AG10803 (cell line): ENCODE results near the gene ASPDH.

Source experiments
- DNase-seq: peaks from one replicate; pipeline ENCODE4 v3.0.0; 2010; ENCODE audit warnings: low read depth
- H3K4me3 ChIP-seq: 2 replicates; pipeline ENCODE4 v1.5.1; 2011; ENCODE audit warnings: mild to moderate bottlenecking, low read length, control low read depth
- TF ChIP-seq, protein P1 (sequence below): conservative IDR thresholded peaks from 2 replicates; pipeline ENCODE4 v1.5.1; 2011; ENCODE audit warnings: mild to moderate bottlenecking, low read length, control low read depth, inconsistent platforms

Gene ASPDH

DNA sequence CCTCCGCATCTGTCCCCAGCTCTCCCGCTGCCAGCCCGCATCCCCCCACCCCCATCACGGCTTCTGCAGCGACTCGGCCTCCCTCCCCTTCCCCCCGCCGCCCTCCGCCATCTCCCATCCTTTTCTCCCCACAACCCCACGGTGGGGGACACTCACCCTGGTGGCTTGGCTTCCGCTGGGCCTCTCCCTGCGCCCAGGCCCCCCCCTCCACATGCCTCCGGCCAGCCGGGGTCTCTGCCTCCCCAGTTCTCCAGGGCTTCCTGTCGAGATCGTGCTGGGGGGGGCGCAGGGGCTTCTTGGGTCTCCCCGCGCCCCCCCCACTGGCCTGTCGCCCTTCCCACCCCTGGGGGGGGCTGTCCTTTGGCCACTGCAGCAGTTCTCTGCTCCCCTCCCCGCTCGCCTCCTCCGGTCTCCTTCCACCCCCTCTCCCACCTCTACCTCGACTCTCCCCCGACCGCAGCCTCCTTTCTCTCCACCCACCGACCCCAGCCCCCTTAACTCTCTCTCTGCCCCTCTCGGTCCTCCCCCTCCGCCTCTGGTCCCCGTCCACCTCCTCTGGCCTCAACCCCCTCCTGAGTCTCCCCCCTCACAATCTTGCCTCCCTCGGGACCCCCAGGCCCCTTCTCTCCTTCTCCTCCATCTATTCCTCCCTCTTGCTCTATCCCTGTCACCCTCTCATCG is 37.5 kb upstream of the ASPDH start:
- TF ChIP-seq, protein P1, sequence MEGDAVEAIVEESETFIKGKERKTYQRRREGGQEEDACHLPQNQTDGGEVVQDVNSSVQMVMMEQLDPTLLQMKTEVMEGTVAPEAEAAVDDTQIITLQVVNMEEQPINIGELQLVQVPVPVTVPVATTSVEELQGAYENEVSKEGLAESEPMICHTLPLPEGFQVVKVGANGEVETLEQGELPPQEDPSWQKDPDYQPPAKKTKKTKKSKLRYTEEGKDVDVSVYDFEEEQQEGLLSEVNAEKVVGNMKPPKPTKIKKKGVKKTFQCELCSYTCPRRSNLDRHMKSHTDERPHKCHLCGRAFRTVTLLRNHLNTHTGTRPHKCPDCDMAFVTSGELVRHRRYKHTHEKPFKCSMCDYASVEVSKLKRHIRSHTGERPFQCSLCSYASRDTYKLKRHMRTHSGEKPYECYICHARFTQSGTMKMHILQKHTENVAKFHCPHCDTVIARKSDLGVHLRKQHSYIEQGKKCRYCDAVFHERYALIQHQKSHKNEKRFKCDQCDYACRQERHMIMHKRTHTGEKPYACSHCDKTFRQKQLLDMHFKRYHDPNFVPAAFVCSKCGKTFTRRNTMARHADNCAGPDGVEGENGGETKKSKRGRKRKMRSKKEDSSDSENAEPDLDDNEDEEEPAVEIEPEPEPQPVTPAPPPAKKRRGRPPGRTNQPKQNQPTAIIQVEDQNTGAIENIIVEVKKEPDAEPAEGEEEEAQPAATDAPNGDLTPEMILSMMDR: no peak
- DNase-seq: no peak
- no peak overlapping the region for H3K4me3 ChIP-seq

DNA sequence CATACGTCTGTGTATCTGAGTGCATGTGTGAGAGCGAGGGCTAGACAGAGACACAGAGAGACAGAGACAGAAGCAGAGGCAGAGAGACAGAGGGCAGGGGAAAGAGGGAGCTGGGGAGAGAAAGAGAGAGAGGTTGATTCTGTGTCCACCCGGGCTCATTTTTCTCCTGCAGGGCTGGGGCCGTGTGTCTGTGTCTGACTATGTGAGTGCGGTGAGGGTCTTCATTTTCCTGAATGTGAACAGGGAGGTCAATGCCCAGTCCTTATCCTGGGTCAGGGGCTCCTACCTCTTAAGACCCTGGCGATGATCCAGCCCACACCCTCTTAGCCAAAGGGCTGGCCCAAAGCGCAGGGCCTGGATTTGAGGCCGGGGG is 36.9 kb upstream of the ASPDH start:
- no peak overlapping the region for H3K4me3 ChIP-seq
- no peak for DNase-seq
- TF ChIP-seq, protein P1: no peak

DNA sequence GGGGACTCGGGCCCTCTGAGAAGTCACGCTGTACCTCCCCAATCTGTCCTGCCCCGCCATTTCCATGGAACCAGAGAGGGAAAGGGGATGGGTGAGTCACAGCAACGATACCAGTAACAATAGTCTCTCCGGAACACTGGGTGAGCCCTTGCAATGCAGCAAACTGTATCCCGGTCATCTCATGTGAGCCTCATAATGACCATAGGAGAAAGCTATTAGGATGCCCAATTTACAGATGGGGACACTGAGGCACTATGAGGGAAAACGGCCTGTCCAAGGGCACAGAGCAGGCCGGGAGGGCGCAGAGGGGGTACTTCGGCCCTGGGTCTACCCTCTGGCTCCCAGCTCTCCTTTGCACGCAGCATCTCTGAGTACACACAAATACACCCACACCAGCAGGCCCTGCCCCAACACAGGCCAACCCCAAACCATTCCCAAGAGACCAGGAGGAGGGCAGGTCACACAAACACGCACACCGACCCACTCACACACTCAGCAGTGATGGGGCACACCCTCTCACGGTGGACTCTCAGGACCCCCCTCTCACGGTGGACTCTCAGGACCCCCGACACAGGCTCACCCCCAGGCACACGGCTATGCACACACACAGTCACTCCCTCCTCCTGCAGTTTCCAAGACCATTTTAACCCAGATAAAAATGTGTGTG is 36.3 kb upstream of the ASPDH start:
- TF ChIP-seq, protein P1: no peak
- no peak overlapping the region for H3K4me3 ChIP-seq

DNA sequence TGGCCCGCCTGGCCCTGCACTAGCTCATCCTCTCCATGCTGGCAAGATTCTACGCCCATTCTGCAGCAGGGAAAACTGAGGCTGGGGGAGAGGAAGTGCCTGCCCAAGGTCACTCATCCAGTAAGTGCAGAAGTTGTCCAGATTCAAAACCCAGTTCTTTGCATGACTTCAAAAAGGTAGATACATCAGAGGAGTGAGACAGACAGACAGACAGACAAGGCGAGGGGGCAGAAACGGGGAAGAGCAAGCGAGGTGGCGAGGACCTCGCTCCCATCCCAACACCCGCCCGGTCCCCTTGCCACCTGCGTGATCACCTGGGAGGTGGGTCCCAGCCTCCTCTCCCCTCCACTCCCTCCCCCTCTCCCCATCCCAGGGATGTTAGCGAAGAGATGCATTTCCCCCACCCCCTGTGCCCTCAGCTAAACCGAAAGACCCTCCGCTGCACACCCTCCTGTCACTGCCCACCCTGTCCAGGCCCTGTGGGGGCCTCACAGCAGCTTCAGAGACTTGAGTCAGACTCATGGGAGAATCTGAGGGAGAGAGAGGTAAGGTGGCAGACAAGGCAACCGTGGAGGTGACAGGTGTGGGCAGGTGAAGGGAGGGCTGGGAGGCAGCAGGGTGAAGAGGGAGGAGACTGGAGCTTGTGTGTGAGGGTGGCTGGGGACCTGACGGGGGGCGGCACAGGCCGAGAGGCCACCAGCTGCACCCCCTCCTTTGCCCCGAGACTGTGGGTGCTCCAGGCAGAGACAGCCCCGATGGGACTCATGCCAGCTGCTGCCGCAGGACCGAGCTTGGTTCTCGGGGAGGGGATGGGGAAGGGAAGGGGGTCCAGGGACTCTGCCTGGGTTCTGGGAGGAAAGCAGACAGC is 35.6 kb upstream of the ASPDH start:
- no peak overlapping the region for H3K4me3 ChIP-seq
- DNase-seq: no peak
- TF ChIP-seq, protein P1: no peak

More for the DNA sequence above, 36.3 kb upstream of the ASPDH start:
- DNase-seq: no peak

DNA sequence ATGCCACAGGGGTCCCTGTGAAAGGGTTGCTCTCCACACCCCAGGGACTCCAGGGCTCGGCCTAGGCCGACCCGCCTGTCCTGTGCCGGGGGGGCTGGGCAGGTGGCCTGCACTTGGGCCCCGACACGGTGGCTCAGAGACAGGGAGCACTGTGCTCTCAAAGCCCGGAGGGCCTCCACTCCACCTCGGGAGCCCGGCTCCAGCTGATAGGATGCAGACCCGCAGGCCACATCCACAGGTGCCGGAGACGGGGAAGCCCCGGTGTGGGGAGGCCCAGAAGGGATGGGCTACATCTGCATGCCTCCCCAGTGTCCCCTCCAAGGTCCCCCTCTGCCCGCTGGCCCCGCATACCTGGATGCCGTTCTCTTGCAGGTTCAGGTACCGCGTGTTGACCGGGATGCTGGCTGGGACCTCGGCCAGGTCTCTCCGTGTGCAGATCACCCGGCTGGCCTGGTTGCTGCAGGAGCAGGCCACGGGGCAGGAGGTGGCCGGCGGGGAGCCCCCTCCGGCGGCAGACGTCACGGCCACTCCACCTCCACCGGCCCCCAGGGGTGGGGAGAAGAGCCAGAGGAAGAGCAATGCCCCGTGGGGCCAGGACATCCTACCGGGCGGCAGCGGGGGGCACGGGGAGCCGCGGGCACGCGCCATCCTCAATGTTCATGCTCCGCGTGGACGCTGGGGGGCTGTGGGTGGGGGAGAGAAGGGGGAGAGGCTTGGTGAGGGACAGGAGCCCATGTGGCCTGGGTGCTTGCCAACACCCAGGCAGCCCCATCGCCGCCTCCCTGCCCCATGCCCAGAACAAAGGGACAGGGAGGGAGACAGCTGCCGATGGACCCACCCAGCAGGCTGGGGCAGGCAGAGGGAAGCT is 34.7 kb upstream of the ASPDH start:
- TF ChIP-seq, protein P1: no peak
- DNase-seq: no peak
- no peak overlapping the region for H3K4me3 ChIP-seq

DNA sequence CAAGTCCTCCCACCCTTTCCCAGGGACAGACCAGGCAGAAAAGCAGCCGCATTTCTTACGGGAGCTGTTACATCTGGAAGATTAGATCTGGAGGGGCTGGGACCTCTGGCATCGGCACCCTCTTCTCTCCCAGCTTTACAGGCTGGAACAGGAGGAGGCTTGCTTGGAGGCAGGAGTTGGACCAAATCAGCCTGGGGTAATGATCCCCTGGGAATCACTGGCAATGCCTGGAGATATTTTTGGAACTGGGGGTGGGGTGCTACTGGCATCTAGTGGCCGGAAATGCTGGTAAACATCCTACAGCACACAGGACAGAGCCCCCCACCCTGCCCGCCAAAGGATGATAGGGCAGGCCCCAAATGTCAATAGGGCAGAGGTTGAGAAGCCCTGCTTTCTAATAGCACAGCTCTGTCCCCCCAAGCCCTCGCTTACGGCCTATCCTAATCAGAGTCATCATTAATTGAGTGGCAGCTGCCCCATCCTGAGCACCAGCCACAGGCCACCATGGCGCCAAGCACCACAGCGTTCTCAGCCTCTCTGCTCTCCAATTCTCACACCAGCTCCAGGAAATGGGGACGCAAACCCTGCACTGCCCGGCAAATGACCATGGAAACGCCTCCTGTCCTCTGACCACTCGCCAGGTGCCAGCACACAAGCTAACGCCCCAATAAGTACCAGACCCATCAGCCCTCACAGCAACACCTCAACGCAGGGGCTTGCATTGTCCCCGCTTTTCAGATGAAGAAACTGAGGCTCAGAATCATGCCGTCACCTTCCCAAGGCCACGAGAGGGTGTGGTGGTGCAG is 33.9 kb upstream of the ASPDH start:
- no peak overlapping the region for H3K4me3 ChIP-seq
- TF ChIP-seq, protein P1: no peak
- no peak for DNase-seq
